HepG2 (cell line): ENCODE results near the gene CDX2. TPM values are rescaled to one million over a fixed set of nuclear protein-coding genes. Genes with fewer than 3 reads are reported as not detected.
A peak's percentile ranks its signal among the peaks of the same experiment; 100 is the strongest.

Source experiments
- ARNTL ChIP-seq: sonication (generic); formaldehyde crosslinking; IDR thresholded peaks from 2 replicates; pipeline ENCODE4 v1.4.0; 2020; ENCODE audit warnings: mild to moderate bottlenecking, missing genetic modification reagents
- CENPX ChIP-seq: sonication (generic); formaldehyde crosslinking; IDR thresholded peaks from 2 replicates; pipeline ENCODE4 v1.9.0; 2021; ENCODE audit warnings: mild to moderate bottlenecking, missing genetic modification reagents, moderate library complexity
- EHMT2 ChIP-seq: fragments of 200-600 bp; sonication (generic); IDR thresholded peaks from 2 replicates; pipeline ENCODE4 v1.7.0; 2017; ENCODE audit warnings: antibody characterized with exemption, low read depth, low read length, borderline replicate concordance
- MAFK ChIP-seq, 2 experiments: IDR thresholded peaks in 1 of 2; conservative IDR thresholded peaks in 1 of 2; 2 replicates each; pipeline ENCODE4 v1.6.1; 2011; ENCODE audit warnings: improper control_type of control experiment in 2 of 2, low read length in 2 of 2
- MBD4 ChIP-seq: IDR thresholded peaks from 2 replicates; pipeline ENCODE4 v1.6.1; 2012; ENCODE audit warnings: low read length, inconsistent platforms, borderline replicate concordance
- TGIF2 ChIP-seq: IDR thresholded peaks from 2 replicates; pipeline ENCODE4 v1.6.1; 2016; ENCODE audit warnings: control low read depth, missing compliant biosample characterization
- THAP11 ChIP-seq: IDR thresholded peaks from 2 replicates; pipeline ENCODE4 v1.6.1; 2016; ENCODE audit warnings: missing biosample characterization, missing genetic modification reagents
- TMF1 ChIP-seq: sonication (generic); formaldehyde crosslinking; IDR thresholded peaks from 2 replicates; pipeline ENCODE4 v1.8.1; 2022; ENCODE audit warnings: low read depth, missing genetic modification reagents
- TSC22D2 ChIP-seq: sonication (generic); formaldehyde crosslinking; IDR thresholded peaks from 2 replicates; pipeline ENCODE4 v1.5.1; 2020; ENCODE audit warnings: missing genetic modification reagents, mild to moderate bottlenecking, borderline replicate concordance
- ZNF17 ChIP-seq: sonication (generic); formaldehyde crosslinking; IDR thresholded peaks from 2 replicates; pipeline ENCODE4 v1.5.0; 2020; ENCODE audit warnings: mild to moderate bottlenecking, missing genetic modification reagents
- ZNF232 ChIP-seq: sonication (generic); formaldehyde crosslinking; IDR thresholded peaks from 2 replicates; pipeline ENCODE4 v1.4.0; 2020; ENCODE audit warnings: missing genetic modification reagents, borderline replicate concordance
- ZNF317 ChIP-seq: sonication (generic); formaldehyde crosslinking; IDR thresholded peaks from 2 replicates; pipeline ENCODE4 v1.5.0; 2020; ENCODE audit warnings: mild to moderate bottlenecking, missing genetic modification reagents
- ZNF570 ChIP-seq: sonication (generic); formaldehyde crosslinking; IDR thresholded peaks from 2 replicates; pipeline ENCODE4 v1.4.0; 2020; ENCODE audit warnings: mild to moderate bottlenecking, missing genetic modification reagents, borderline replicate concordance
- ZNF703 ChIP-seq: sonication (generic); formaldehyde crosslinking; IDR thresholded peaks from 2 replicates; pipeline ENCODE4 v1.5.1; 2020; ENCODE audit warnings: missing genetic modification reagents, mild to moderate bottlenecking, moderate library complexity, borderline replicate concordance
- ZNF775 ChIP-seq: sonication (generic); formaldehyde crosslinking; IDR thresholded peaks from 2 replicates; pipeline ENCODE4 v1.4.0; 2020; ENCODE audit warnings: missing genetic modification reagents, mild to moderate bottlenecking, moderate library complexity, borderline replicate concordance
- polyA plus RNA-seq, 8 experiments: library from polyadenylated mRNA; depleted of rRNA in 3 of 8; stranded (reverse) in 7 of 8; unstranded in 1 of 8; fragments of >200 nt; fragmentation: Illumina TruSeq in 4 of 8; extraction: Trizol in 4 of 8; gene quantifications; 2 replicates each; pipeline versions ENCODE4 v1.2.1 to v1.2.3, GENCODE V29; 2011 to 2016; ENCODE audit warnings: low read depth in 4 of 8, missing spikeins in 1 of 8, mixed read lengths in 1 of 8; ENCODE audit not compliant: insufficient read depth in 1 of 8
- total RNA-seq, 5 experiments: library from RNA; depleted of rRNA; stranded (reverse); fragments of >200 nt; fragmentation: Illumina TruSeq; extraction: Trizol; gene quantifications; 2 replicates each; pipeline ENCODE4 v1.2.3, GENCODE V29; 2016; ENCODE audit warnings: low read depth in 1 of 5
- TF ChIP-seq, protein P1 (sequence below): sonication (generic); formaldehyde crosslinking; IDR thresholded peaks from 2 replicates; pipeline ENCODE4 v1.5.1; 2020; ENCODE audit warnings: missing genetic modification reagents, mild to moderate bottlenecking, borderline replicate concordance
- TF ChIP-seq, protein P2 (sequence below): fragments of 450-650 bp; IDR thresholded peaks from 2 replicates; pipeline ENCODE4 v1.6.1; 2017; ENCODE audit warnings: mild to moderate bottlenecking
- TF ChIP-seq, protein P3 (sequence below): IDR thresholded peaks from 2 replicates; pipeline ENCODE4 v1.6.1; 2016; ENCODE audit warnings: mild to moderate bottlenecking, missing biosample characterization, missing genetic modification reagents
- TF ChIP-seq, protein P4 (sequence below): sonication (generic); formaldehyde crosslinking; IDR thresholded peaks from 2 replicates; pipeline ENCODE4 v1.8.0; 2022; ENCODE audit warnings: missing genetic modification reagents, mild to moderate bottlenecking, borderline replicate concordance

CDX2 gene
- total and polyA plus RNA-seq, 2 of the 13 experiments (the other 11 are each of a cell fraction or from before 2014, with no cell fraction given): 0.04 TPM; not detected in 1

DNA sequence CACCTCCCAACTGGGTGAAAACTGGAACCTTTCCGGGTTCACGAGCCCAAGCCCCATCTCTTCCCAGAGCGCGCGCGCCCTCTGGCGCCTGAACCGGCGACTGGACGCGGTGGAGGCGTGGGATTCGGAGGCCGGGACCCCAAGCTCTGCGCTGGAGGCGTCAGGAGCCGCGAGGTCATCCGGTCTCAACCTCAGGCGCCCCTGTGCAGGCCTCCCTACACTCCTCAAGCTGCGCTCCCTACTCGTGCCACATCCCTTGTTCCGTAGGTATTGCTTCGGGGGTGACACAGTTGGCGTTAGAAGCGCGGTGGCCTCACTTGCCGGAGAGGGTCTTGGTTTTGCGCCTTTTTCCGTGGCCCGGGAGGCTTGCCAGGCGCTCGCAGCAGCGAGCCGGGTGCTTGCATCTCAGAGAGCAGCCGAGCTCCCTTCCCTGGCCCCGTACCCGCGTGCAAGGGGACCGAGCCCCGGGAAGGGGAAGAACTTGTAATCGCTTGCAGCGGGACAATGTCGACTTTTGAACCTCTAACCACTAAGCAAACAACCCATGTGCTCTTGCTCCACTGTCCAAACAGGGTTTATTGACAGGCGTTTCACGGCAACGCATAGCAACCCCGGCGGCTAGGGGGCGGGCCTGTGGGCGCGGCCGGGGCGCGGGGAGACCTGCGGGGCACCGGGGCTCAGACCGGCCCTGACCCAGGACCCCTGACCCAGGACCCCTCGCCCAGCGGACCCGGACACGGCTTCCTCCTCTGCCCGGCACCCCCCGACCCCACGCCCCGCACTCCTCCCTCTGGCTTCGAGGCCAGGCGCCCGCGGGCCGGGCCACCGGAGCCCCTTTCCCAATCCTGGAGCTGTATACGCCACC is 8.5 kb downstream of the CDX2 start (continued):
- TF ChIP-seq ZNF570 (CRISPR knock-in tag) (no peak), ARNTL (CRISPR knock-in tag) (peak; percentile 76), CENPX (CRISPR knock-in tag) (no peak), ZNF317 (CRISPR knock-in tag) (peak; percentile 58; the same call in 1 of the 2 replicates), MBD4 (no peak), ZNF703 (peak; percentile 53; the same call in 1 of the 2 replicates), THAP11 (CRISPR knock-in tag) (peak; percentile 75), TSC22D2 (CRISPR knock-in tag) (peak; percentile 61; the same call in 1 of the 2 replicates), ZNF232 (CRISPR knock-in tag) (0 out of 2 replicates have a peak, but pooled peaks have one; percentile 34), TGIF2 (CRISPR knock-in tag) (peak; percentile 93), ZNF17 (CRISPR knock-in tag) (no peak), TMF1 (CRISPR knock-in tag) (no peak), MAFK (conservative IDR thresholded peaks at IDR 0.05 in 1 of 2, IDR thresholded peaks at IDR 0.05 in 1 of 2; ENCODE audit: low read length in 2 of 2) (no peak), EHMT2 (no peak), ZNF775 (CRISPR knock-in tag) (no peak)
- TF ChIP-seq, protein P1, sequence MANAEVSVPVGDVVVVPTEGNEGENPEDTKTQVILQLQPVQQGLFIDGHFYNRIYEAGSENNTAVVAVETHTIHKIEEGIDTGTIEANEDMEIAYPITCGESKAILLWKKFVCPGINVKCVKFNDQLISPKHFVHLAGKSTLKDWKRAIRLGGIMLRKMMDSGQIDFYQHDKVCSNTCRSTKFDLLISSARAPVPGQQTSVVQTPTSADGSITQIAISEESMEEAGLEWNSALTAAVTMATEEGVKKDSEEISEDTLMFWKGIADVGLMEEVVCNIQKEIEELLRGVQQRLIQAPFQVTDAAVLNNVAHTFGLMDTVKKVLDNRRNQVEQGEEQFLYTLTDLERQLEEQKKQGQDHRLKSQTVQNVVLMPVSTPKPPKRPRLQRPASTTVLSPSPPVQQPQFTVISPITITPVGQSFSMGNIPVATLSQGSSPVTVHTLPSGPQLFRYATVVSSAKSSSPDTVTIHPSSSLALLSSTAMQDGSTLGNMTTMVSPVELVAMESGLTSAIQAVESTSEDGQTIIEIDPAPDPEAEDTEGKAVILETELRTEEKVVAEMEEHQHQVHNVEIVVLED: no peak; the same call in 1 of the 2 replicates
- TF ChIP-seq, protein P2, sequence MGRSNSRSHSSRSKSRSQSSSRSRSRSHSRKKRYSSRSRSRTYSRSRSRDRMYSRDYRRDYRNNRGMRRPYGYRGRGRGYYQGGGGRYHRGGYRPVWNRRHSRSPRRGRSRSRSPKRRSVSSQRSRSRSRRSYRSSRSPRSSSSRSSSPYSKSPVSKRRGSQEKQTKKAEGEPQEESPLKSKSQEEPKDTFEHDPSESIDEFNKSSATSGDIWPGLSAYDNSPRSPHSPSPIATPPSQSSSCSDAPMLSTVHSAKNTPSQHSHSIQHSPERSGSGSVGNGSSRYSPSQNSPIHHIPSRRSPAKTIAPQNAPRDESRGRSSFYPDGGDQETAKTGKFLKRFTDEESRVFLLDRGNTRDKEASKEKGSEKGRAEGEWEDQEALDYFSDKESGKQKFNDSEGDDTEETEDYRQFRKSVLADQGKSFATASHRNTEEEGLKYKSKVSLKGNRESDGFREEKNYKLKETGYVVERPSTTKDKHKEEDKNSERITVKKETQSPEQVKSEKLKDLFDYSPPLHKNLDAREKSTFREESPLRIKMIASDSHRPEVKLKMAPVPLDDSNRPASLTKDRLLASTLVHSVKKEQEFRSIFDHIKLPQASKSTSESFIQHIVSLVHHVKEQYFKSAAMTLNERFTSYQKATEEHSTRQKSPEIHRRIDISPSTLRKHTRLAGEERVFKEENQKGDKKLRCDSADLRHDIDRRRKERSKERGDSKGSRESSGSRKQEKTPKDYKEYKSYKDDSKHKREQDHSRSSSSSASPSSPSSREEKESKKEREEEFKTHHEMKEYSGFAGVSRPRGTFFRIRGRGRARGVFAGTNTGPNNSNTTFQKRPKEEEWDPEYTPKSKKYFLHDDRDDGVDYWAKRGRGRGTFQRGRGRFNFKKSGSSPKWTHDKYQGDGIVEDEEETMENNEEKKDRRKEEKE: no peak
- TF ChIP-seq, protein P3, sequence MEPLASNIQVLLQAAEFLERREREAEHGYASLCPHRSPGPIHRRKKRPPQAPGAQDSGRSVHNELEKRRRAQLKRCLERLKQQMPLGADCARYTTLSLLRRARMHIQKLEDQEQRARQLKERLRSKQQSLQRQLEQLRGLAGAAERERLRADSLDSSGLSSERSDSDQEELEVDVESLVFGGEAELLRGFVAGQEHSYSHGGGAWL: peak; percentile 33; the same call in 1 of the 2 replicates
- TF ChIP-seq, protein P4, sequence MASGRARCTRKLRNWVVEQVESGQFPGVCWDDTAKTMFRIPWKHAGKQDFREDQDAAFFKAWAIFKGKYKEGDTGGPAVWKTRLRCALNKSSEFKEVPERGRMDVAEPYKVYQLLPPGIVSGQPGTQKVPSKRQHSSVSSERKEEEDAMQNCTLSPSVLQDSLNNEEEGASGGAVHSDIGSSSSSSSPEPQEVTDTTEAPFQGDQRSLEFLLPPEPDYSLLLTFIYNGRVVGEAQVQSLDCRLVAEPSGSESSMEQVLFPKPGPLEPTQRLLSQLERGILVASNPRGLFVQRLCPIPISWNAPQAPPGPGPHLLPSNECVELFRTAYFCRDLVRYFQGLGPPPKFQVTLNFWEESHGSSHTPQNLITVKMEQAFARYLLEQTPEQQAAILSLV: peak; percentile 90; the same call in 1 of the 2 replicates
